Measurements from ENCODE around the gene CNTNAP2. TPM values are rescaled to one million over a fixed set of nuclear protein-coding genes. Genes with fewer than 3 reads are reported as not detected.

Gene CNTNAP2
- total RNA-seq, 1 experiment from 2014 or later, result 64.5 TPM

- Histone ChIP-seq H2BK5ac (ENCODE audit: insufficient read length, low read length) (no peak overlapping the region), H3K79me2 (ENCODE audit: insufficient read depth, low read length) (no peaks in the 10 kb centered on the region), H3K27me3 (ENCODE audit: insufficient read depth, low read length) (no peaks in the 10 kb centered on the region), H3K9me3 (ENCODE audit: control insufficient read depth, low read depth, low read length) (no peaks in the 10 kb centered on the region), H3K18ac (ENCODE audit: insufficient read length, low read depth, low read length) (no peak overlapping the region), H3T11ph (ENCODE audit: low read length) (no peak overlapping the region), H3K4ac (ENCODE audit: low read depth, low read length) (no peak overlapping the region), H3K14ac (ENCODE audit: insufficient read depth, low read length) (no peak overlapping the region), H3K23me2 (ENCODE audit: insufficient read length, low read depth, low read length, poor library complexity, severe bottlenecking) (no peaks in the 10 kb centered on the region), H3K4me2 (ENCODE audit: insufficient read depth, insufficient read length, low read length) (no peak overlapping the region), H3K79me1 (ENCODE audit: insufficient read depth, low read depth, low read length, poor library complexity, severe bottlenecking) (no peaks in the 10 kb centered on the region), H2BK120ac (ENCODE audit: low read depth, low read length, poor library complexity, severe bottlenecking) (no peak overlapping the region), H3K56ac (ENCODE audit: insufficient read length, low read depth, low read length) (no peak overlapping the region), H4K20me1 (ENCODE audit: control insufficient read depth, insufficient read depth, insufficient read length) (no peaks in the 10 kb centered on the region), H4K8ac (replicated peaks; ENCODE audit: insufficient read length, low read depth, low read length) (no peak overlapping the region), H2AFZ (ENCODE audit: low read length) (no peak overlapping the region), H2BK12ac (ENCODE audit: insufficient read length, low read depth, low read length) (no peak overlapping the region), H2BK15ac (ENCODE audit: low read depth, low read length) (no peak overlapping the region), H2BK20ac (ENCODE audit: low read depth, low read length, poor library complexity, severe bottlenecking) (no peak overlapping the region), H3K27ac (ENCODE audit: insufficient read length, low read depth, low read length) (no peak overlapping the region), H4K91ac (ENCODE audit: insufficient read length, low read depth, low read length) (no peak overlapping the region), H3K4me1 (ENCODE audit: insufficient read depth, low read length) (no peaks in the 10 kb centered on the region), H3K9ac (ENCODE audit: extremely low read depth, insufficient read length, low read length) (no peak overlapping the region), H3K23ac (ENCODE audit: insufficient read length, low read depth, low read length) (no peak overlapping the region), H2AK5ac (ENCODE audit: insufficient read length, low read length) (no peak overlapping the region), H4K5ac (ENCODE audit: insufficient read length, low read depth, low read length) (no peak overlapping the region)
- Mint-ChIP-seq H3K27me3 (ENCODE audit: low read depth) (no peaks in the 10 kb centered on the region), H3K9me3 (peaks cover 0 to under 1% of the 10 kb centered on the region in 2 experiments; a peak in 1 of 5 replicates), H3K36me3 (ENCODE audit: insufficient read depth in 1 of 3, low read depth in 3 of 3) (no peaks in the 10 kb centered on the region), H3K4me1 (no peaks in the 10 kb centered on the region), H3K4me3 (no peak overlapping the region), H3K27ac (no peak overlapping the region)
- no peak for DNase-seq
- WGBS (ENCODE audit: extremely low coverage, insufficient read length, low lambda C conversion rate), result no CpG with 5 or more reads among the region's 2 CpGs
- TF ChIP-seq CTCF (conservative IDR thresholded peaks at IDR 0.05), result no peak
Observed at GRCh38 chr7:146455091-146455655, 338.6 kb downstream of the CNTNAP2 start.
